Parathyroid adenoma (tissue), 2 donors: Measurements from ENCODE around the gene HBS1L.

Source experiments
- H2AFZ ChIP-seq: fragments of 300-600 bp; sonication (generic); one replicate; pipeline ENCODE4 v1.7.0; 2017; ENCODE audit warnings: antibody characterized with exemption, mild to moderate bottlenecking
- H3K27ac ChIP-seq: fragments of 300-600 bp; sonication (generic); one replicate; pipeline ENCODE4 v1.7.0; 2017
- H3K27me3 ChIP-seq: fragments of 300-600 bp; sonication (generic); one replicate; pipeline ENCODE4 v1.7.0; 2017; ENCODE audit warnings: low read length; ENCODE audit not compliant: control insufficient read depth, insufficient read depth
- H3K36me3 ChIP-seq: fragments of 300-600 bp; sonication (generic); one replicate; pipeline ENCODE4 v1.7.0; 2017; ENCODE audit warnings: low read length; ENCODE audit not compliant: control insufficient read depth, insufficient read depth
- H3K4me1 ChIP-seq: fragments of 300-600 bp; sonication (generic); one replicate; pipeline ENCODE4 v1.7.0; 2017; ENCODE audit warnings: control low read depth
- H3K4me2 ChIP-seq: fragments of 300-600 bp; sonication (generic); one replicate; pipeline ENCODE4 v1.7.0; 2017; ENCODE audit warnings: low read length
- H3K4me3 ChIP-seq: fragments of 300-600 bp; sonication (generic); one replicate; pipeline ENCODE4 v1.7.0; 2017; ENCODE audit warnings: low read depth, low read length
- H3K79me2 ChIP-seq: fragments of 300-600 bp; sonication (generic); one replicate; pipeline ENCODE4 v1.7.0; 2017; ENCODE audit warnings: control low read depth
- H3K9ac ChIP-seq: fragments of 300-600 bp; sonication (generic); one replicate; pipeline ENCODE4 v1.7.0; 2017; ENCODE audit warnings: mild to moderate bottlenecking
- H3K9me3 ChIP-seq: fragments of 300-600 bp; sonication (generic); one replicate; pipeline ENCODE4 v1.7.0; 2017; ENCODE audit warnings: low read length; ENCODE audit not compliant: control insufficient read depth
- CTCF ChIP-seq: fragments of 300-600 bp; sonication (generic); IDR thresholded peaks from one replicate; pipeline ENCODE4 v1.7.0; 2017; ENCODE audit warnings: antibody characterized with exemption, mild to moderate bottlenecking
- donor health status: primary hyperparathyroidism.

HBS1L gene

DNA sequence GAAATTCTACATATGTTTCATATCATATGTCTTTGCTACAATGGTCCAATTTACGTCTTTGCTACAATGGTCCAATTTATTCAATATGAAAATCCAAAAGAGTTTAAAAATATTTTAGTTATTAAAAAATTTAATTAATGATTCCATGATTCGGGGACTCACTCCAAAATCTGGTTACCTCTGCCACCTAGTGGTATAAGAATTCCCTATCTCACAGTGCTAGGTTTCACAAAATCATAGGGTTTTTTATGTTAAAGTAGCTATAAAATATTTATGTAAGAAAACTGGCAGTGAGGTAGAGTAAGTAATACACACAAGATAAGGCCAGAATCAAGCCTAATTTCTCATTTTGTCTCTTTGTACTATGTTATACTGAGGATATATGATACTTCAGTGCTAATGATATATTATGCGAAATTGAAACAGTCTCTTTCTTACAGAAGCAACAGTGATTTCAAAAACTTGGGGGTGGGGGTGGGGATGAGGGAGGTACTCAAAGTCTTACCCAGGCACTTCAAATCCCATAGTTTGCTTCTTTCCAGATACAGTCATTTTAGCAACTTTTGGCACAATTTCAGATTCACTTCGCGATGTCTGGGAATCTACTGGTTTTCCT, 52.3 kb downstream of the HBS1L start:
- no peaks in the 10 kb centered on the region for H3K27me3 ChIP-seq

DNA sequence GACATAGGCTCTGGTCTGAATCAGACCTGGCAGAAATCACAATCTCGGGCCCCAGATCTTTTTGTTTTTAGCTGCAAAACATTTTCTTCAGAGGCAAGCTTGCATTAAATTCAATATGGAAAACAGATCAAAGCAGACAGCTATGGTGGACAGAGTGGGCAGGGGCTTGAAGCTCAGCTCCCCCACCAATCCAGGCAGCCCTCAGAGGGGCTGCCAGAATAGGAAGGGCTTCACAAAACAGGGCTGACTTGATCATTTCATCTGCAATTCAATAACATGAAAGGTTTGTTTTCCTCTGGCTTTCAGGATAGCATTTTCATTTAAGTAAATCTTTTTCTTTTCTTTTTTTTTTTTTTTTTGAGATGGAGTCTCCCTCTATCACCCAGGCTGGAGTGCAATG, 55.5 kb downstream of the HBS1L start:
- Histone ChIP-seq H3K36me3 (no peaks in the 10 kb centered on the region), H3K4me3 (no peak overlapping the region), H3K9me3 (no peaks in the 10 kb centered on the region), H3K4me2 (no peak overlapping the region), H3K9ac (no peak overlapping the region), H3K79me2 (no peaks in the 10 kb centered on the region), H3K27me3 (no peaks in the 10 kb centered on the region), H2AFZ (no peak overlapping the region), H3K27ac (no peak overlapping the region), H3K4me1 (no peaks in the 10 kb centered on the region)
- TF ChIP-seq CTCF: no peak

More for the DNA sequence above, 52.3 kb downstream of the HBS1L start:
- no peak overlapping the region for H3K27ac ChIP-seq
- H3K36me3 ChIP-seq: no peaks in the 10 kb centered on the region
- H3K4me3 ChIP-seq: no peak overlapping the region
- no peak overlapping the region for H2AFZ ChIP-seq
- H3K9ac ChIP-seq: no peak overlapping the region
- no peaks in the 10 kb centered on the region for H3K4me1 ChIP-seq
- H3K4me2 ChIP-seq: no peak overlapping the region
- H3K9me3 ChIP-seq: no peaks in the 10 kb centered on the region
- H3K79me2 ChIP-seq: no peaks in the 10 kb centered on the region
- peak; percentile 64 for TF ChIP-seq CTCF

DNA sequence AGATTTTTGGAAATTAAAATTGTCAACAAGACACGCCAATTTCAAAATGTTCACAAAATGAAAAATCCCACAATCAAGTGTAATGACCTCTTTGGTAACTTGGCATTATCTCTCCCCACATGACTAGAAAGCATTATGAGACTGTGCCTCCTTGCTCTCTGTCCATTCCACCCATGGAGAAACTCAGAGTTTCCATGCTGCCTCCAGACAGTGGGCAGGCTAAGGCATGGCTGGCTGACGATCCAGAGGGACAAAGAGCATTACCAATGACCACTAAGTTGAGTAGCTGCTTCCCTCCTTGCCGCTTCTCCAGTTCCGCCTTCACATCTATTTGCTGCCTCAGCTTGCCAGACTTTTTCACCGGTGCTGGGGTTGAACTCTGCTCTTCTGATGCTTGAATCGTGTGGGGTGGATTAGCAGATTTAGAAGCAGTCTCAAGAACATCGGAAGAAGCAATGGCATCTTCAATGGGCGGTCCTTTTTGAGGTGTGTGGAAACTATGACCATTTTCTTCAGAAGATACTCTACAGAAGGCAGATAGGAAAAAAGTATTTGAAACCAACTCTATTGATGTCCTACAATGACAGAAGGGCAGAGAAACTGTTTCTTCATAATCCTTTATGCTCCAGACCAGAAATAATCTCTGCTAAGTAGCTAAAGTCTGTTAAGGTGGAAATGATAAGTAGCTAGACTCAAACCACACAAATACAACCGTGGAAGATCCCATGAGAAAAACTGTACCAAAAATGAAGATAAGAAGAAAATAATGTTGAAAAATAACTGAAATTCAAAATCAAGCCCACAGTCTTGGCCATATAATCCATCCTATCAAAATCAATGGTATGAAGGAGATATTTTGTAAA, 57.3 kb downstream of the HBS1L start:
- H3K9me3 ChIP-seq: no peaks in the 10 kb centered on the region
- no peaks in the 10 kb centered on the region for H3K79me2 ChIP-seq
- no peak for TF ChIP-seq CTCF
- no peak overlapping the region for H2AFZ ChIP-seq
- no peak overlapping the region for H3K4me2 ChIP-seq
- no peak overlapping the region for H3K27ac ChIP-seq
- H3K36me3 ChIP-seq: no peaks in the 10 kb centered on the region
- H3K4me1 ChIP-seq: no peaks in the 10 kb centered on the region
- H3K9ac ChIP-seq: no peak overlapping the region
- no peaks in the 10 kb centered on the region for H3K27me3 ChIP-seq
- no peak overlapping the region for H3K4me3 ChIP-seq

DNA sequence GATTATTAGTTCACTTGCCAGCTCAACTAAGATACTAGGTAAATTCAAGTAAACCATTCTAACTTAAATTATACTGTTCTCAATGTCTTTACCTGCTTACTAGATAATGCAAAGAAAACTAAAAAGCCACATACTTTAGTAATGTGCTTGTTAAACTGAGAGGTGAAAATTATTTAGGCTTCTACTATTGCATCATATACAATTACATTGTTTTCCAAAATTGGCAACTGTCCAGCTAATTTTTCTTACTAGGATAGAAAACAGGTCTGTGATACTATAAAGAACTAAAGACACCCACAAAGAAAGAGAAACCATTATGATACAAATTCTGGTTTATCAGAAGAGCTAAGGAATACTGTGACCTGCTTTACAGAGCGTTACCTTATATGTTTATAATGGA, 59.1 kb downstream of the HBS1L start:
- Histone ChIP-seq H3K27ac (no peak overlapping the region), H3K79me2 (no peaks in the 10 kb centered on the region), H3K4me3 (no peak overlapping the region), H3K4me1 (no peaks in the 10 kb centered on the region), H2AFZ (no peak overlapping the region), H3K9ac (no peak overlapping the region), H3K36me3 (no peaks in the 10 kb centered on the region), H3K4me2 (no peak overlapping the region), H3K9me3 (no peaks in the 10 kb centered on the region), H3K27me3 (no peaks in the 10 kb centered on the region)
- no peak for TF ChIP-seq CTCF
